ENCODE results near the gene ATP8B2. TPM values are rescaled to one million over a fixed set of nuclear protein-coding genes. Genes with fewer than 3 reads are reported as not detected.
"Not testable (repeated sequence)": the region's sequence is repeated elsewhere in the genome, so short reads cannot be mapped to it uniquely, and the experiment has no call there.

Gene ATP8B2
- total and polyA plus RNA-seq, 7 donors, result 0.92 to 64.3 (median 53.1) TPM

DNA sequence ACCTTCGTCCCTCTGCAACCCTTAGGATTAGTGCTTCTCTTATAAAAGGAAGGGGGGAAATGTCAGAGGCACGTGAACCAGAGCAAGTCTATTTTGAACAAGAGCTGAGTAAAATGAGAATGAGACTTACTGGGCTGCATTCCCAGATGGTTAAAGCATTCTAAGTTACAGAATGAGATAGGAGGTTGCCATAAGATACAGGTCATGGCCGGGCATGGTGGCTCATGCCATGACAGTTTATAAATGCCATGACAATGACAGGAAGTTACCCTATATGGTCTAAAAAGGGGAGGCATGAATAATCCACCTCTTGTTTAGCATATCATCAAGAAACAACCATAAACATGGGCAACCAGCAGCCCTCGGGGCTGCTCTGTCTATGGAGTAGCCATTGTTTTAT is 6.9 kb upstream of the ATP8B2 start:
- no peaks in the 10 kb centered on the region for H3K36me3 ChIP-seq
- no peak overlapping the region for H3K27ac ChIP-seq
- H3K4me1 ChIP-seq, result no peaks in the 10 kb centered on the region
- intact Hi-C loops (cut with DNase I), result no loop called here
- H3K4me3 ChIP-seq, result no peak overlapping the region
- DNase-seq, result no peak
- H3K9me3 ChIP-seq, result no peaks in the 10 kb centered on the region
- no peaks in the 10 kb centered on the region for H3K27me3 ChIP-seq
- no peak for TF ChIP-seq POLR2A (IDR thresholded peaks at IDR 0.05)
- TF ChIP-seq, protein P1, sequence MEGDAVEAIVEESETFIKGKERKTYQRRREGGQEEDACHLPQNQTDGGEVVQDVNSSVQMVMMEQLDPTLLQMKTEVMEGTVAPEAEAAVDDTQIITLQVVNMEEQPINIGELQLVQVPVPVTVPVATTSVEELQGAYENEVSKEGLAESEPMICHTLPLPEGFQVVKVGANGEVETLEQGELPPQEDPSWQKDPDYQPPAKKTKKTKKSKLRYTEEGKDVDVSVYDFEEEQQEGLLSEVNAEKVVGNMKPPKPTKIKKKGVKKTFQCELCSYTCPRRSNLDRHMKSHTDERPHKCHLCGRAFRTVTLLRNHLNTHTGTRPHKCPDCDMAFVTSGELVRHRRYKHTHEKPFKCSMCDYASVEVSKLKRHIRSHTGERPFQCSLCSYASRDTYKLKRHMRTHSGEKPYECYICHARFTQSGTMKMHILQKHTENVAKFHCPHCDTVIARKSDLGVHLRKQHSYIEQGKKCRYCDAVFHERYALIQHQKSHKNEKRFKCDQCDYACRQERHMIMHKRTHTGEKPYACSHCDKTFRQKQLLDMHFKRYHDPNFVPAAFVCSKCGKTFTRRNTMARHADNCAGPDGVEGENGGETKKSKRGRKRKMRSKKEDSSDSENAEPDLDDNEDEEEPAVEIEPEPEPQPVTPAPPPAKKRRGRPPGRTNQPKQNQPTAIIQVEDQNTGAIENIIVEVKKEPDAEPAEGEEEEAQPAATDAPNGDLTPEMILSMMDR (IDR thresholded peaks at IDR 0.05), result no peak
- no peak for TF ChIP-seq POLR2AphosphoS5 (IDR thresholded peaks at IDR 0.05)
- no peak for TF ChIP-seq EP300 (IDR thresholded peaks at IDR 0.05)
- WGBS, 2 donors, result 72 to 79% methylated on average over 4 of the region's 4 CpGs

DNA sequence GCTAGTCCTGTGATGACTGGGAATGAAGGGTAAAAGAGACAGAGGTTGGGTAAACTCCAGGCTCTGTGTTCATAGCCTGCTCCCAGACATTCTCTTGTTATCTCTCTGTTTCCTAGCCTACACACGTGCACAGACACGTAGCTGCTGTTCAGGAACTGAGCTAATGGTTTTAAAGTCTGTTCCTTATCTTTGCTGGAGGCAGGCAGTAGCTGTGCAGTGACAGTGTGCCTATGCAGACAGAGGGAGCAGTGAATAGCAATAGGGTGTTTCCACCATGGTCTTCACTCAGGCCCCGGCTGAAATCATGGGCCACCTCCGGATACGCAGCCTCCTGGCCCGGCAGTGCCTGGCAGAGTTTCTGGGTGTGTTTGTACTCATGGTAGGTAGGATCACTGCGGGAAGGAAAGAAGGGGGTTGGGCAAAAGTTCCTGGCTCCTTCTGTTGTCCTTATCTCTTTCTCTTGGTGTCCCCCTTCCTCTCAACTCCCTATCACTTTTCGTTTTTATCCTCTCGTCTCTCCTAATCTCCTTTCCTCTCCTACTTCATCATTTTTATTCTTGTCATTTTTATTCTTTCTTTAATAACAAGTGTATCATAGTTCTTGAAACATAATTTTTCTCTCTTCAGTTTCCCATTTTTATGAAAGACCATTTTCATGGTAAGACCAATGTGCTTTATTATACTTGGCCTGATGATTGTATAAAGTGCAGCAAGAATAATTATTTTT is 4.3 kb upstream of the ATP8B2 start, which contains the start of gene AQP10:
Gene AQP10, plus strand, starts transcription at position 212 of the 727 bp plus-strand sequence. Its CDS starts 63 bp downstream, at position 275.
- no peak for DNase-seq
- TF ChIP-seq EP300 (IDR thresholded peaks at IDR 0.05) (no peak), POLR2A (IDR thresholded peaks at IDR 0.05) (no peak), POLR2AphosphoS5 (IDR thresholded peaks at IDR 0.05) (no peak)
- TF ChIP-seq, protein P1 (IDR thresholded peaks at IDR 0.05), result no peak
- H3K4me3 ChIP-seq, result no peak within 1 kb of the TSS
- no peak within 1 kb of the TSS for H3K27ac ChIP-seq
- no peaks in the 10 kb centered on the region for H3K9me3 ChIP-seq
- no peaks in the 10 kb centered on the region for H3K36me3 ChIP-seq
- H3K4me1 ChIP-seq, result peaks cover 0 to 13% (median 9%) of the 10 kb centered on the region in 4 donors
- H3K27me3 ChIP-seq, result no peaks in the 10 kb centered on the region
- intact Hi-C loops (cut with DNase I), result loop anchor here (5.0 kb wide), 1 partner anchor 44 kb away; no protein-coding TSS in a partner anchor
- WGBS, 2 donors, result 9 to 38% methylated on average over 9 of the region's 9 CpGs

DNA sequence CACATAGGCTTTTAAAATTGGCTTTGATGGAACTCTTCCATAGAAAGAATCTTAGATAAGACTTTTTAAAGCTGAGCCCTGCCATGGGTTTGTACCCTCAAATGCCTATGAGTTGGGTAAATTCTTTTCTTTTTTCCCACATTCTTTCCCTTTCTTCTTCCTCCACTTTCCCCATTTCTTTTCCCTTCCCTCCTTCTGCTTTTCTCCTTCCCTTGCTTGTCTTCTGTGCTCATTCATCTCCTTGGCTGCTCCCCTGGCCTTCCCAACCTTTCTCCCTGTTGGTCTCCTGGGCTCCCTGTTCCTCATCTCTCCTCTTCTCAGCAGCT is 3.8 kb upstream of the ATP8B2 start:
- intact Hi-C loops (cut with DNase I), result loop anchor here (5.0 kb wide), 1 partner anchor 44 kb away; no protein-coding TSS in a partner anchor
- H3K36me3 ChIP-seq, H3K9me3 ChIP-seq, H3K27me3 ChIP-seq, DNase-seq, H3K4me3 ChIP-seq, H3K27ac ChIP-seq: not testable (repeated sequence)
- H3K4me1 ChIP-seq, result peaks cover 0 to 19% (median 14%) of the 10 kb centered on the region in 4 donors

DNA sequence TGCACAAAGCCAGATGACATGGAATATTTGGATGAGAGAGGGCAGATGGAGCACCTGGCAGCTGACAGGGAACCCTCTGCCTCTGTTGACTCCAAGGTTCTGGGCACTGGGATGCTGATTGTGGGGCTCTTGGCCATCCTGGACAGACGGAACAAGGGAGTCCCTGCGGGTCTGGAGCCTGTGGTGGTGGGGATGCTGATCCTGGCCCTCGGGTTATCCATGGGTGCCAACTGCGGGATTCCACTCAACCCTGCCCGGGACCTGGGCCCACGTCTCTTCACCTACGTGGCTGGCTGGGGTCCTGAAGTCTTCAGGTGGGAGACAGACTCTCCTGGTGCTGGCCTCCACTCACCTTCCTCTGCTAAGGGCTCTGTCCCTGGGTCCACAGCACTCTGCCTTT is 1.8 kb upstream of the ATP8B2 start:
- H3K27me3 ChIP-seq, result no peaks in the 10 kb centered on the region
- 89 to 92% methylated on average over 7 of the region's 7 CpGs for WGBS, 2 donors
- no peak overlapping the region for H3K4me3 ChIP-seq
- no peaks in the 10 kb centered on the region for H3K9me3 ChIP-seq
- H3K36me3 ChIP-seq, result no peaks in the 10 kb centered on the region
- DNase-seq, result no peak
- intact Hi-C loops (cut with DNase I), result loop anchor here (5.0 kb wide), 1 partner anchor 46 kb away; no protein-coding TSS in a partner anchor
- H3K27ac ChIP-seq, result no peak overlapping the region
- TF ChIP-seq EP300 (IDR thresholded peaks at IDR 0.05) (no peak), POLR2A (IDR thresholded peaks at IDR 0.05) (no peak), POLR2AphosphoS5 (IDR thresholded peaks at IDR 0.05) (no peak)
- TF ChIP-seq, protein P1 (IDR thresholded peaks at IDR 0.05), result no peak
- H3K4me1 ChIP-seq, result peaks cover 0 to 36% (median 31%) of the 10 kb centered on the region in 4 donors

DNA sequence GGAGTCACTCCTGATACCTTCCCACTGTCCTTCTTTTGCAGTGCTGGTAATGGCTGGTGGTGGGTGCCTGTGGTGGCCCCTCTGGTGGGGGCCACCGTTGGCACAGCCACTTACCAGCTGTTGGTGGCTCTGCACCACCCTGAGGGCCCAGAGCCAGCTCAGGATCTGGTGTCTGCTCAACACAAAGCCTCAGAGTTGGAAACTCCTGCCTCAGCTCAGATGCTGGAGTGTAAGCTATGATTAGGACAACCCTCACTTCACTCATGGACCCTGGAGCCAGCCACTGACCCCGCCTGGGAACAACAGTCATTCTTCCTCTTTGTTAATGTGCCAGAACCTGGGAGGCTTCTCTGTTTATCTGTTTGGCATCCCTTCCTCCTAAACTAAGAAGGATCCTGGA is 1.1 kb upstream of the ATP8B2 start:
- intact Hi-C loops (cut with DNase I), result loop anchor here (5.0 kb wide), 1 partner anchor 47 kb away; no protein-coding TSS in a partner anchor
- DNase-seq, result no peak
- peaks cover 0 to 43% (median 37%) of the 10 kb centered on the region in 4 donors for H3K4me1 ChIP-seq
- TF ChIP-seq POLR2AphosphoS5 (IDR thresholded peaks at IDR 0.05) (no peak), EP300 (IDR thresholded peaks at IDR 0.05) (no peak), POLR2A (IDR thresholded peaks at IDR 0.05) (no peak)
- TF ChIP-seq, protein P1 (IDR thresholded peaks at IDR 0.05), result no peak
- H3K27ac ChIP-seq, result peak overlapping the region; percentile 93 to 98 (median 96)
- H3K36me3 ChIP-seq, result no peaks in the 10 kb centered on the region
- peak overlapping the region in 2 of 4 donors; percentile 69 to 85 for H3K4me3 ChIP-seq
- no peaks in the 10 kb centered on the region for H3K9me3 ChIP-seq
- 49 to 72% methylated on average over 2 of the region's 2 CpGs for WGBS, 2 donors
- H3K27me3 ChIP-seq, result no peaks in the 10 kb centered on the region
